ENCODE results near the gene ESR1.

DNA sequence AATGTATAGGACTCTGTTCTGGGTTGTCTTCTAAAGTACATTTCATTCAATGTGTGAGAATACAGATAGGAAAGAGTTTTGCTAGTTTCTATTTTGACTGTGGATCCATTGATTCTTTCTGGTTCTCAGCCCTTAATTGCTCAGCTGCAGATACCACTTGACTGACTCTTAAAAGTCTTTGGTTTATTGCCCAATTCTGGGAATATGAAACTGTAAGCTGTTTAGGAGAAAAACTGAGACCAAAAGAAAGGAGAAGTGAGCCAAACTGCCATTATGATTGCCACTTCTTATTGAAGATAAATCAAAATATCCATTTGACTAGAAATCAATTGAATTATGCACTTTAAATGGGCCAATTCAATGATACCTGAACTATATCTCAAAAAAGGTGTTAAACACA is 211.4 kb downstream of the ESR1 start:
- TF ChIP-seq, protein P1, sequence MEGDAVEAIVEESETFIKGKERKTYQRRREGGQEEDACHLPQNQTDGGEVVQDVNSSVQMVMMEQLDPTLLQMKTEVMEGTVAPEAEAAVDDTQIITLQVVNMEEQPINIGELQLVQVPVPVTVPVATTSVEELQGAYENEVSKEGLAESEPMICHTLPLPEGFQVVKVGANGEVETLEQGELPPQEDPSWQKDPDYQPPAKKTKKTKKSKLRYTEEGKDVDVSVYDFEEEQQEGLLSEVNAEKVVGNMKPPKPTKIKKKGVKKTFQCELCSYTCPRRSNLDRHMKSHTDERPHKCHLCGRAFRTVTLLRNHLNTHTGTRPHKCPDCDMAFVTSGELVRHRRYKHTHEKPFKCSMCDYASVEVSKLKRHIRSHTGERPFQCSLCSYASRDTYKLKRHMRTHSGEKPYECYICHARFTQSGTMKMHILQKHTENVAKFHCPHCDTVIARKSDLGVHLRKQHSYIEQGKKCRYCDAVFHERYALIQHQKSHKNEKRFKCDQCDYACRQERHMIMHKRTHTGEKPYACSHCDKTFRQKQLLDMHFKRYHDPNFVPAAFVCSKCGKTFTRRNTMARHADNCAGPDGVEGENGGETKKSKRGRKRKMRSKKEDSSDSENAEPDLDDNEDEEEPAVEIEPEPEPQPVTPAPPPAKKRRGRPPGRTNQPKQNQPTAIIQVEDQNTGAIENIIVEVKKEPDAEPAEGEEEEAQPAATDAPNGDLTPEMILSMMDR (IDR thresholded peaks at IDR 0.05): no peak
- no peak for TF ChIP-seq POLR2A (IDR thresholded peaks at IDR 0.05)

Data from tibial nerve (tissue), 3 donors.